IgD-negative memory B cell (primary cell): ENCODE measurements around the gene ONECUT2. TPM values are rescaled to one million over a fixed set of nuclear protein-coding genes. Genes with fewer than 3 reads are reported as not detected.
"Not testable (repeated sequence)": the region's sequence is repeated elsewhere in the genome, so short reads cannot be mapped to it uniquely, and the experiment has no call there.

ENCODE experiments used
- H3K27ac Mint-ChIP-seq, 3 donors: one replicate each; pipeline ENCODE4 v1.8.0; 2020 to 2022; ENCODE audit warnings: mild to moderate bottlenecking in 3 of 3, mixed read lengths in 3 of 3, moderate library complexity in 1 of 3
- H3K27me3 Mint-ChIP-seq: one replicate; pipeline ENCODE4 v1.8.0; 2021; ENCODE audit warnings: mixed read lengths
- H3K36me3 Mint-ChIP-seq: one replicate; pipeline ENCODE4 v1.8.0; 2020; ENCODE audit warnings: mild to moderate bottlenecking, mixed read lengths
- H3K4me1 Mint-ChIP-seq, 3 donors: one replicate each; pipeline ENCODE4 v1.8.0; 2020 to 2022; ENCODE audit warnings: mixed read lengths in 3 of 3, mild to moderate bottlenecking in 1 of 3
- H3K4me3 Mint-ChIP-seq, 4 donors: one replicate each; pipeline ENCODE4 v1.8.0; 2020 to 2022; ENCODE audit warnings: mild to moderate bottlenecking in 4 of 4, mixed read lengths in 4 of 4, moderate library complexity in 3 of 4
- H3K9me3 Mint-ChIP-seq, 3 donors: one replicate each; pipeline ENCODE4 v1.8.0; 2020 to 2021; ENCODE audit warnings: mixed read lengths in 3 of 3, mild to moderate bottlenecking in 1 of 3
- polyA plus RNA-seq: library from polyadenylated mRNA; unstranded; fragments of 300-500 nt; fragmentation: Illumina TruSeq; gene quantifications from one replicate; pipeline ENCODE4 v1.2.3, GENCODE V29; 2021

ONECUT2 gene
- not detected for polyA plus RNA-seq

- H3K9me3 Mint-ChIP-seq: peaks cover 0 to 7% (median 5%) of the 10 kb centered on the region in 3 donors
- peaks cover 78% of the 10 kb centered on the region for H3K27me3 Mint-ChIP-seq
- H3K4me1 Mint-ChIP-seq: peaks cover 7 to 18% (median 12%) of the 10 kb centered on the region in 3 donors
- H3K4me3 Mint-ChIP-seq: peak within 1 kb of the TSS; percentile 63 to 92 (median 78)
- H3K36me3 Mint-ChIP-seq: peaks cover 2% of the 10 kb centered on the region
- H3K27ac Mint-ChIP-seq: peak within 1 kb of the TSS; percentile 73 to 99 (median 87)
Observed at GRCh38 chr18:57434536-57435494, at the start of gene ONECUT2. ONECUT2 (plus strand) TSS chr18:57435374; CDS start chr18:57435717, 343 bp downstream.

- peaks cover 0 to 2% (median 1%) of the 10 kb centered on the region in 3 donors for H3K9me3 Mint-ChIP-seq
- no peaks in the 10 kb centered on the region for H3K4me1 Mint-ChIP-seq
- H3K27me3 Mint-ChIP-seq: peaks cover 20% of the 10 kb centered on the region
- H3K27ac Mint-ChIP-seq: no peak overlapping the region
- H3K4me3 Mint-ChIP-seq: no peak overlapping the region
- no peaks in the 10 kb centered on the region for H3K36me3 Mint-ChIP-seq
Observed at GRCh38 chr18:57389271-57389670, 45.9 kb upstream of the ONECUT2 start.

- Mint-ChIP-seq H3K27me3 (peaks cover 20% of the 10 kb centered on the region), H3K9me3 (peaks cover 0 to 3% (median 2%) of the 10 kb centered on the region in 3 donors), H3K4me1 (no peaks in the 10 kb centered on the region), H3K27ac (no peak overlapping the region), H3K36me3 (no peaks in the 10 kb centered on the region), H3K4me3 (no peak overlapping the region)
Observed at GRCh38 chr18:57390044-57390443, 45.1 kb upstream of the ONECUT2 start.

- H3K9me3 Mint-ChIP-seq: peaks cover 4 to 14% (median 6%) of the 10 kb centered on the region in 3 donors
- not testable (repeated sequence) for H3K36me3 Mint-ChIP-seq, H3K27ac Mint-ChIP-seq, H3K4me3 Mint-ChIP-seq, H3K4me1 Mint-ChIP-seq
- peaks cover 11% of the 10 kb centered on the region for H3K27me3 Mint-ChIP-seq
Observed at GRCh38 chr18:57394749-57395148, 40.4 kb upstream of the ONECUT2 start.

- peaks cover 4 to 14% (median 6%) of the 10 kb centered on the region in 3 donors for H3K9me3 Mint-ChIP-seq
- H3K4me3 Mint-ChIP-seq, H3K27ac Mint-ChIP-seq, H3K27me3 Mint-ChIP-seq, H3K4me1 Mint-ChIP-seq, H3K36me3 Mint-ChIP-seq: not testable (repeated sequence)
Observed at GRCh38 chr18:57396831-57397230, 38.3 kb upstream of the ONECUT2 start.

- H3K27ac Mint-ChIP-seq: no peak overlapping the region
- no peaks in the 10 kb centered on the region for H3K4me1 Mint-ChIP-seq
- H3K36me3 Mint-ChIP-seq: no peaks in the 10 kb centered on the region
- H3K9me3 Mint-ChIP-seq: peaks cover 4 to 14% (median 6%) of the 10 kb centered on the region in 3 donors
- no peak overlapping the region for H3K4me3 Mint-ChIP-seq
- H3K27me3 Mint-ChIP-seq: peaks cover 9% of the 10 kb centered on the region
Observed at GRCh38 chr18:57397440-57398132, 37.6 kb upstream of the ONECUT2 start.

GRCh38 chr18:57404345-57404744 lies 30.8 kb upstream of the ONECUT2 start:
- Mint-ChIP-seq H3K9me3 (peaks cover 0 to 4% (median 2%) of the 10 kb centered on the region in 3 donors), H3K36me3 (peaks cover 2% of the 10 kb centered on the region), H3K4me1 (no peaks in the 10 kb centered on the region), H3K27me3 (peaks cover 13% of the 10 kb centered on the region), H3K27ac (no peak overlapping the region), H3K4me3 (no peak overlapping the region)

- Mint-ChIP-seq H3K27me3 (peaks cover 8% of the 10 kb centered on the region), H3K36me3 (no peaks in the 10 kb centered on the region), H3K4me1 (no peaks in the 10 kb centered on the region), H3K27ac (no peak overlapping the region), H3K9me3 (peaks cover 0 to 10% (median 0%) of the 10 kb centered on the region in 3 donors), H3K4me3 (no peak overlapping the region)
Observed at GRCh38 chr18:57409650-57410049, 25.5 kb upstream of the ONECUT2 start.

- H3K27me3 Mint-ChIP-seq: peaks cover 5% of the 10 kb centered on the region
- no peaks in the 10 kb centered on the region for H3K4me1 Mint-ChIP-seq
- H3K36me3 Mint-ChIP-seq: no peaks in the 10 kb centered on the region
- no peak overlapping the region for H3K4me3 Mint-ChIP-seq
- H3K9me3 Mint-ChIP-seq: peaks cover 0 to 10% (median 0%) of the 10 kb centered on the region in 3 donors
- no peak overlapping the region for H3K27ac Mint-ChIP-seq
Observed at GRCh38 chr18:57410749-57411148, 24.4 kb upstream of the ONECUT2 start.

- no peaks in the 10 kb centered on the region for H3K4me1 Mint-ChIP-seq
- peaks cover 2 to 9% (median 6%) of the 10 kb centered on the region in 3 donors for H3K9me3 Mint-ChIP-seq
Observed at GRCh38 chr18:57416542-57416941, 18.6 kb upstream of the ONECUT2 start.

GRCh38 chr18:57422313-57422872 lies 12.8 kb upstream of the ONECUT2 start:
- Mint-ChIP-seq H3K27ac (no peak overlapping the region), H3K36me3 (no peaks in the 10 kb centered on the region), H3K4me3 (no peak overlapping the region), H3K4me1 (no peaks in the 10 kb centered on the region), H3K27me3 (peaks cover 22% of the 10 kb centered on the region), H3K9me3 (peaks cover 2 to 10% (median 6%) of the 10 kb centered on the region in 3 donors)

More at GRCh38 chr18:57416542-57416941, 18.6 kb upstream of the ONECUT2 start:
- Mint-ChIP-seq H3K27me3 (peaks cover 12% of the 10 kb centered on the region), H3K4me3 (no peak overlapping the region), H3K27ac (no peak overlapping the region), H3K36me3 (no peaks in the 10 kb centered on the region)

- Mint-ChIP-seq H3K4me1 (no peaks in the 10 kb centered on the region), H3K27ac (no peak overlapping the region), H3K9me3 (peaks cover 2 to 7% (median 6%) of the 10 kb centered on the region in 3 donors), H3K4me3 (no peak overlapping the region), H3K36me3 (no peaks in the 10 kb centered on the region), H3K27me3 (peaks cover 24% of the 10 kb centered on the region)
Observed at GRCh38 chr18:57423821-57424220, 11.4 kb upstream of the ONECUT2 start.

- H3K27ac Mint-ChIP-seq: no peak overlapping the region
- H3K4me1 Mint-ChIP-seq: peaks cover 2 to 8% (median 4%) of the 10 kb centered on the region in 3 donors
- peaks cover 33% of the 10 kb centered on the region for H3K27me3 Mint-ChIP-seq
Observed at GRCh38 chr18:57425096-57425495, 10.1 kb upstream of the ONECUT2 start.

GRCh38 chr18:57426187-57426586 lies 9.0 kb upstream of the ONECUT2 start:
- no peaks in the 10 kb centered on the region for H3K36me3 Mint-ChIP-seq
- H3K4me1 Mint-ChIP-seq: peaks cover 2 to 8% (median 4%) of the 10 kb centered on the region in 3 donors

More at GRCh38 chr18:57425096-57425495, 10.1 kb upstream of the ONECUT2 start:
- Mint-ChIP-seq H3K36me3 (no peaks in the 10 kb centered on the region), H3K9me3 (peaks cover 0 to 15% (median 12%) of the 10 kb centered on the region in 3 donors), H3K4me3 (no peak overlapping the region)

More at GRCh38 chr18:57426187-57426586, 9.0 kb upstream of the ONECUT2 start:
- no peak overlapping the region for H3K4me3 Mint-ChIP-seq
- H3K9me3 Mint-ChIP-seq: peaks cover 2 to 13% (median 12%) of the 10 kb centered on the region in 3 donors
- no peak overlapping the region for H3K27ac Mint-ChIP-seq
- peaks cover 37% of the 10 kb centered on the region for H3K27me3 Mint-ChIP-seq
